SW 1271 (cell line): Measurements from ENCODE around the gene SIGLEC10.
A peak's percentile ranks its signal among the peaks of the same experiment; 100 is the strongest.
"Not testable (repeated sequence)": the region's sequence is repeated elsewhere in the genome, so short reads cannot be mapped to it uniquely, and the experiment has no call there.

Experiments
- DNase-seq, 2 experiments: peaks; one replicate each; lab custom pipeline; 2025; lab: John Stamatoyannopoulos, UW

Gene SIGLEC10

GRCh38 chr19:51439021-51439465, 21.6 kb upstream of the SIGLEC10 start:
- DNase-seq = no peak

- no peak for DNase-seq
Observed at GRCh38 chr19:51434456-51434855, 17.0 kb upstream of the SIGLEC10 start.

DNA sequence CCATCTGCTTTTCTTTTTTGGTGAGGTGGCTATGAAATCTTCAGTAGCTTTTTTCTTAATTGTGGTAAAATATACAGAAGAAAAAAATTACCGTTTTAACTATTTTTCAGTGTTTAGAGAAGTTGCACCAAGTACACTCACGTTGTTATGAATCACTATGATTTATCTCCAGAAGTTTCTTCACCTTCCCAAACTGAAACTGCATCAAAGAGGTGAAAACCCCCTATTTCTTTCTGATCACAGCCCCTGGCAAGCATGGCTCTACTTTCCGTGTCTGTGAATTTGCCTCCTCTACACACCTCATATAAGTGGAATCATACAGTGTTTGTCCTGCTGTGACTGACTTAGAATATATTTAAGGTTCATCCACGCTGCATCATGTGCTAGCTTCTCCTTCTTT, 15.6 kb upstream of the SIGLEC10 start:
- DNase-seq = no peak

GRCh38 chr19:51431124-51431523, 13.7 kb upstream of the SIGLEC10 start:
- DNase-seq = no peak

GRCh38 chr19:51430221-51430620, 12.8 kb upstream of the SIGLEC10 start:
- DNase-seq = no peak

DNA sequence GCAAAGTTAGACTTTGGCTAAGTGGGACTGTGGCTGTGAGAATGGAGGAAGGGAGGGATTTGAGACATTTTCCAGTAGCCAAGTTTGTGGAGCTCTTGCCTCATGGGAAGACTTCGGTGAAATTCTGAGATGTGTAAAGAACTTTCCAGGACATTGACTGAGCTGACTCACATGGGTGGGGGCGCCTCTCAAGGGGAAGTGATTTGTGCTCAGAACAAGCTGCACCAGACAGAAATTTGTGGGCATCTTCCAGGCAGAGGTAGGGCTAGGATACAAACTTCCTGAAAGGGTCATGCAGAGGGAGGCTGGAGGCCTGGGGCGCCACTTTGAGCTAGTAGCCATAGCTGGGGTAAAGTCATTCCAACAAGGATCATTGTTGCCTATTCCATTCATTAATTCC, 9.8 kb upstream of the SIGLEC10 start:
- DNase-seq = no peak

DNA sequence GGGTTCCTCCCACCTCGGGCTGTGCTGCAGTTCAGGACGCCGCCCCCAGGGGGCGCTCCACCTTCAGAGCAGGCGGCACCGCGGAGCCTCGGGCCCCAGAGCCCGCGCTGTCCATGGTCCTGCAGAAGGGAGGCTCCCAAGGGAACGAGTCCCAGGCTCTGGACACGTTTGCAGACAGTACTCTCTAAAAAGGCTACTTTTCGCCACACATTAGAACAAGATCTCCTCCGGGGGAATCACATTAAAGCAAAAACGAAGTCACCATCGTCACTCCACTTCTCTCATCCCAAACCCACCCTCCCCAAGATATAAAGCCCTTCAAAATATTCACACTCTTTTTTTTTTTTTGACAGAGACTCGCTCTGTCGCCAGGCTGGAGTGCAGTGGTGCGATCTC, 4.6 kb upstream of the SIGLEC10 start:
- DNase-seq = peak; percentile 31 to 46

DNA sequence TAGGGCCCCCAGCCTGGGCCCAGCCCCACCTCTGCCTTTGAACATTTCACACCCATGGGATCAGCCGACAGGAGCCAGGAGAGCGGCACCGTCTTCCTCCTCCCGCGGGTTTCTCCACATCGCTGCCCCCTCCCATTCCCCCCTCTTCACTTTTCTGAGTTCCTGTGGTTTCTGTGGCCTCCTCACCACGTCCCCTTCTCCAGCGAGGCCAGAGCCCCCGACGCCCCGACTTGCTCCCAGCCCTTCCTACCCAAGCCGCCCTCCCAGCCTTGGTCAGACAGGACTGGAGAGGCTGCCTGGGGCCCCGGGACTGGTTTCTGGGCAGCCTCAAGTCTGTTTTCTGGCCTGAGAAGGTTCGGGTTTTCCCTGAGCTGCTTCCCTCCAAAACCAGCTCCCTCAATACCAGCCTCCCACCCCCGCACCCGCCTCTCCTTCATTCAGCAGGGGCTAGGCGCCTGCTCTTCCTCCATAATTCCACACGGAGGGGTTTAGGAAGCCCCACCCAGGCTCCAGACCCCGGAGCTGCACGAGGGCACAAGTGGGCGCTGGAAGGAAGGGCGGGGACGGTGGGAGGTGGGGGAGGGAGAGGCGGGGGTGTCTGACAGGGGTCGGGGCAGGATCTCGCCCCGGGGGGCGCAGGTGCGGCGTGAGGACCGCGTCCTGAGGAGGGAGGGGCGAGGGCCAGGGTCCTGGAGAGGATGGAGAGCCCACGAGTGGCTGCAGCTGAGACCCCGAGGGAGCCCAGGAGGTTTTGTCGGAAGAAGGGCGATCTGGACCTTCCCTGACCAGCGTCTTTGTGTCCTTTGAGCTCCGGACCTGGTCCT, 4.0 kb upstream of the SIGLEC10 start:
- no peak for DNase-seq

- not testable (repeated sequence) for DNase-seq
Observed at GRCh38 chr19:51420511-51420910, 3.1 kb upstream of the SIGLEC10 start.

DNA sequence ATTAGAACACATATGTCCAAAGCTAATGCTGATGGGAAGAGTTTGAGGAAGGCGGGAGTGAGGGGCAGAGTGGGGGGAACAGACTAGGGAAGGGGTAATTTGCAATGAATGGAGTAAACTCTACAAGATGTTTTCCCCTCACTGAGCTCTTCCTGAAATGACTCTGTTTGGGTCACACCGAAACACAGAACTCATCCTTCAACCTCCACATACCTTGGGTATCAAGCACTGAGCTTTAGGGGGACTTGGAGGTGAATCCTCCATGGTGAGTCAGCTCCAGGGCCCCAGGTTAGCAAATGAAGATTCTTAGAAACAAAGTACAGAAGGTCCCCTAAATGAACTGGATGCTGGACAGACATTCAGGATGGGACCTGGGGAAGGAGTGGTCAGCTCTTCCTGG, 1.3 kb upstream of the SIGLEC10 start:
- no peak for DNase-seq

DNA sequence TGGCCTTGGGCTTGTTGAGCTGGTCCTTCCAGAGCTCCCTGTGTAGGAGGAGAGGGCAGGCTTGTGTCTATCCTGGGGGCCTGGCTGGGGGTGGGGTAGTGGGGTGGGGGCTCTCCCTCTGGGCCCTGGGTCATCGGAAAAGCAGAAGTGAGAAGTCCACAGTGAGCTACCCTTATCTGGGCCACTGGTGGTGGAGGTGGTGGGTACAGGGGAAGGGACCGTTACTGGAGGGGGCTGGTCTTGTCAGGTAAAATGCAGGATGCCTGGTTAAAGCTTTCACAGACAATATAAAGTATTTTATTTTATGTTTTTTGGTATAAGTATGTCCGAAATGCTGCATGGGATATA, 342 bp upstream of the SIGLEC10 start:
- DNase-seq = no peak

- DNase-seq = not testable (repeated sequence)
Observed at GRCh38 chr19:51416422-51416821, 1.0 kb downstream of the SIGLEC10 start.

DNA sequence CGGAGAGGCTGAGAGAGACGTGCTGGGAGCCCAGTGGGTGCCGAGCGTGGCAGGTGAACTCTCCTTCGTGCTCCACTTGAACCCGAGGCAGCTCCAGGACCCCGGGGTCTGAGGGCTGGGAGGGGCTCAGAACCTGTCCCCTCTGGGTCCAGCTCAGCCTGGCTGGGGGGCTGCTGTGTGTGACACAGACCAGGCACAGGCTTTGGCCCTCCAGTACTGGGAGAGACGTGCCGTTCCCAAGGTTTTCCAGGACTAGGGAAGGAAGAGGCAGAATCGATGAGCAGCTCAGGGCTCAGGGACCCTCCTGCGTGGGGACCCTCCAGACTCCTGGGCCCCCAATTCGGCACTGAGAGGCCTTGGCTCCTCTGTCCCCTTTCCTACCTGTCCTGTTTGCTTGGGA, 2.3 kb downstream of the SIGLEC10 start:
- no peak for DNase-seq

GRCh38 chr19:51410950-51411748, 6.3 kb downstream of the SIGLEC10 start:
- DNase-seq = no peak

- peak in 1 of 2 experiments; percentile 19 for DNase-seq
Observed at GRCh38 chr19:51407511-51408131, 9.8 kb downstream of the SIGLEC10 start.

GRCh38 chr19:51402117-51402516, 15.3 kb downstream of the SIGLEC10 start:
- no peak for DNase-seq

DNA sequence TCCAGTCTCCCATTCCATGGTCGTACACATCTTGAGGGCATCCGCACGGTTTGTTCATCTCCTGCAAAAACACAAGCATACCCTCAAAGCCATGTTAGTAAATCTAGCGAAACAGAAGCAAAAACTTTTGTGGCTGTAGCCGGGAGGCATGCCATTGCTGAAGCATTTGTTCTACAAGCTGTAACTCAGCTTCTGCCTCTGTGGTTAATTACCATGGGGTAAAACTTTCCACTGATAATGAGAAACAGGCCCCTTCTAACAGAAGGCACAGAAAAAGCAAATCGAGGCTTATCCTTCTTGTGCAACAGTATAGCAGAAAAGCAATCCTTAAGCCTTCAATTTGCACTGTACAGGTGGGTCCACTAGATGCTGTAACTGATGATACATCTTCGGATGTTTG, 17.5 kb downstream of the SIGLEC10 start:
- not testable (repeated sequence) for DNase-seq

GRCh38 chr19:51399231-51399630, 18.2 kb downstream of the SIGLEC10 start:
- no peak for DNase-seq

DNA sequence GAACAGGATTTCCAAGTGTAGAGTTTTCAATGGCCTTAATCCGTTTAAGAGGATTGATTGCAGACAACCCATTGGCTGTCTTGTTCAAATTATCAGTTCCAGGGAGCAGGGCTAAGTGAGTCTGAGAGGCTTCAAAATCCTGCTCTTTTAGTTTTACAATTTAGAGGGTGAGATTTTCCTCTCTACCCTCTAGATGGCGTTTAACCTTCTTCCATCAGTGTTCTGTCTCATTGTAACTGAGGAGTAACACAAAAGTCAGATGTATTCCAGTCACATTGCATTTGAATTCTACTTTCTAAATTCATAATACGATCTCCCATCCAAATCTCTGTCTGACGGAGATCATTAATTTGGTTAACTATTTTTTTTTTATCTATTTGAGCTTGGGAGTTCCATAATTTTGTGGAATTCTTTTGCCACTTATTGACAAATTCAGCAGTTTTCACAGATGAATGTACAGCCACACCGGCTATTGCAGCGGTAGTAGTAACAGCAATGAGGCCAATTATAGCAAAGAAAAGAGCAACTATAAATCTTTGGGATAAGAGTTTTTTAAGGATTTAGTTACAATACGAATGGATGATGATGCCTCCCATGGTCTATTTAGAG, 19.2 kb downstream of the SIGLEC10 start:
- DNase-seq = peak; percentile 14 to 33

GRCh38 chr19:51397453-51397852, 20.0 kb downstream of the SIGLEC10 start:
- not testable (repeated sequence) for DNase-seq

GRCh38 chr19:51396175-51396574, 21.3 kb downstream of the SIGLEC10 start:
- DNase-seq = no peak
